ENCODE results near the gene HNRNPM.

GRCh38 chr19:8460516-8461298, 15.9 kb downstream of the HNRNPM start:
- no peak for TF ChIP-seq CTCF (IDR thresholded peaks at IDR 0.05)
- TF ChIP-seq POLR2A (IDR thresholded peaks at IDR 0.05), result no peak

Measured in testis (tissue), 2 donors.